T47D (cell line): Measurements from ENCODE around the gene PPP1CB.
"Not testable (repeated sequence)": the region's sequence is repeated elsewhere in the genome, so short reads cannot be mapped to it uniquely, and the experiment has no call there.

Experiments used
- DNase-seq, 2 experiments: peaks; one replicate each; pipeline versions ENCODE4 v3.0.0 to v3.0.0-alpha.2; 2011 to 2012; ENCODE audit warnings: low read depth in 1 of 2, low spot score in 1 of 2
- JUND ChIP-seq: IDR thresholded peaks from 2 replicates; pipeline ENCODE4 v1.6.1; 2012; ENCODE audit warnings: low read depth
- in situ Hi-C: cut with HindIII; loops from 2 replicates; pipeline ENCODE4 v1.10.0; 2016; ENCODE audit warnings: low sequenced_read_pairs, low pct_unique_long_range_greater_than_20kb

The PPP1CB gene

GRCh38 chr2:28725021-28725711, 26.5 kb upstream of the PPP1CB start:
- no peak for TF ChIP-seq JUND
- in situ Hi-C loops: no loop called here
- no peak for DNase-seq

DNA sequence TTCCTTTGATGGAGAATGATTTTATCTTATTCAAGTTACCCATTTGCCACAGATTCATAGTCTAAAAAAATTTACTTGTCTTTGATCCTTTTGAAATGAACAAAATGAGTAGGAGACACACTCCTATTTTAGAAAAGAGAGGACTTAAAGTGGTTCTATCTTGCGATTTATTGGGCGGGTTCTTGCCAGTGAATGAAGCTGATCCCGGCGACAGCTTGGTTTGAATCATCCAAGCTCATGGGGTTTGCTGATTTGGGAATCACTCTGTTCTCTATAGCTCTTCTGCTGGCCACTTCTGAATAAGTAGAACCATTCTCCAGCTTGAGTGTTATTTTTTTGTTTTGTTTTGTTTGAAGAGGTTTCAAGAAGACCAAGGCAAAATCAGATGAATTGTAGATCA, 25.5 kb upstream of the PPP1CB start:
- TF ChIP-seq JUND: no peak
- DNase-seq: no peak
- in situ Hi-C loops: no loop called here

DNA sequence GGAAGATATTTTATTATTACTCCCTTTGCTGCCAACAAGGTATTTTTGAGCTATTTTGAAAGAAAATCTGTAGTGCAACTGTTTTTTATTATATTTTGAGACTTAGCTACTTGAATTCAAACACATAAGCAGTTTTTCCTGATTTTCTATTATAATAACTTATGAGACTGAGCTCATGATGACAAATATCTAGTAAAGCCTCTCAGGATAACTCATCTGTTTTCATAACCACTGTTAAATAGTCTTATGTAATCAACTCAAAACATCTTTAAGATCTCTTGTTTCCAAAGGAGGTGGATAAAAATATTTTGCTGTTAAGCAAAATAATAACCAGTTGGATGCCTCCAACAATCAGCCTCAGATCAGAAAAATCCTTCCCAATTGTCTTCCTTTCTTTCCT, 21.9 kb upstream of the PPP1CB start:
- in situ Hi-C loops: no loop called here
- no peak for TF ChIP-seq JUND
- DNase-seq: no peak

GRCh38 chr2:28730641-28731146, 20.9 kb upstream of the PPP1CB start:
- DNase-seq: no peak

GRCh38 chr2:28735511-28735910, 16.1 kb upstream of the PPP1CB start:
- in situ Hi-C loops: no loop called here
- DNase-seq: no peak
- TF ChIP-seq JUND: no peak

More at GRCh38 chr2:28730641-28731146, 20.9 kb upstream of the PPP1CB start:
- in situ Hi-C loops: no loop called here
- TF ChIP-seq JUND: no peak

GRCh38 chr2:28736034-28736433, 15.6 kb upstream of the PPP1CB start:
- in situ Hi-C loops: no loop called here
- no peak for TF ChIP-seq JUND
- DNase-seq: peak; percentile 62 to 85

DNA sequence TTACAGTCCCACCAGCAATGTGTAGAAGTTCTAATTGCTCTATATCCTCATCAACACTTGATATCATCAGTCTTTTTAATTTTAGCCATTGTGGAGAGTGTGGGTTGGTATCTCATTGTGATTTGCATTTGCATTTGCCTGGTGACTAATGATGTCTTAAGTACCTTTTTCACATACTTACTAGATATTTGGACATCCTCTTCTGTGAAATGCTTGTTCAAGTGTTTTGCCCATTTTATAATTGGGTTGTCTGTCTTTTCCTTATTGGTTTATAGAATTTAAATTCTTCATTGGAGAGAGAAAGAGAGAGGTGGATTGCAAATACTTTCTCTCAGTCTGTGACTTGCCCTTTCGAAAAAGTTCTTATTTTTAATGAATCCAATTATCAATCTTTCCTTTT, 14.0 kb upstream of the PPP1CB start:
- no peak for TF ChIP-seq JUND
- no peak for DNase-seq
- in situ Hi-C loops: no loop called here

DNA sequence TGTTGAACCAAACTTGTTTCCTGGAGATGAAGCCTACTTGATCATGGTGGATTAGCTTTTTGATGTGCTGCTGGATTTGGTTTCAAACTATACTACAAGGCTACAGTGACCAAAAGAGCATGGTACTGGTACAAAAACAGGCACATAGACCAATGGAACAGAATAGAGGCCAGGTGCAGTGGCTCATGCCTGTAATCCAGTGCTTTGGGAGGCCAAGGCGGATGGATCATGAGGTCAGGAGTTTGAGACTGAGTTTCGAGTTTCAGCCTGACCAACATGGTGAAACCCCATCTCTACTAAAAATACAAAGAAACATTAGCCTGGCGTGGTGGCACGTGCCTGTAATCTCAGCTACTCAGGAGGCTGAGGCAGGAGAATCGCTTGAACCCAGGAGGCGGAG, 9.0 kb upstream of the PPP1CB start:
- in situ Hi-C loops, DNase-seq: not testable (repeated sequence)

DNA sequence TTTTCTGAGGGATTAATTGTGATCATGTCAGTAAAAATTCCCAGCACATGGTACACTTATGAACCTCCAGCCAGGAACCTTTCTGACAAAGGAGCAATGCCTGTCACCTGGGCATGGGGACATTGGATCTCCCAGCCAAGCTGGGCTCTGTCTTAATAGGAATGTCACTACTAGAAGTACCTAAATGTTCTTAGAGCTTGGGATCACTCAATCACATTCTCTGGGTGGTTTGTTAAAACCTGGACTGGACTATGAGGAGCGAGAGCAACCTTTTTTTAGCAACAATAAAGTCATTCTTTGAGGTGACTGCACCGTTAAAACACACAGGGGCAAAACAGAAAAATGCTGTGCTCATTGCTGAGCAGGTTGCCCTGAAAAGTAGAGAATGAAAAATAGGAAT, 6.4 kb upstream of the PPP1CB start:
- in situ Hi-C loops: no loop called here
- DNase-seq: no peak
- TF ChIP-seq JUND: no peak

DNA sequence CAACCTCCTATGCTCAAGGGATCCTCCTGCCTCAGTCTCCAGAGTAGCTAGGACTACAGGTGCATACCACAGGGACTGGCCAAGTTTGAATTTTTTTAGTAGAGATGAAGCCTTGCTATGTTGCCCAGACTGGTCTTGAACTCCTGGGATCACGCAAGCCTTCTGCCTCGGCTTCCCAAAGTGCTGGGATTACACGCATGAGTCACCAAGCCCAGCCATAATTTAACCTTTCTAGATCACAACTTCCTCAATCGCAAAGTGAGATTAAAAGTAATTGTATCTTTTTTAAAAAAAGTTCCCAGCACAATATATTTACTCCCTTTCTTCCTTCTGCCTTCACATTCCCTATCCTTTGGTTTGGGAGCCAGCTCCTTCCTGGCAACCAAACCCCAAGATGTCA, 5.8 kb upstream of the PPP1CB start:
- no peak for DNase-seq
- in situ Hi-C loops: no loop called here

GRCh38 chr2:28746429-28747111, 5.1 kb upstream of the PPP1CB start:
- TF ChIP-seq JUND: no peak
- no peak for DNase-seq
- in situ Hi-C loops: no loop called here

More for the DNA sequence above, 5.8 kb upstream of the PPP1CB start:
- TF ChIP-seq JUND: no peak

GRCh38 chr2:28747714-28748113, 3.9 kb upstream of the PPP1CB start:
- no peak for TF ChIP-seq JUND
- in situ Hi-C loops: no loop called here
- DNase-seq: peak in 1 of 2 experiments; percentile 8

DNA sequence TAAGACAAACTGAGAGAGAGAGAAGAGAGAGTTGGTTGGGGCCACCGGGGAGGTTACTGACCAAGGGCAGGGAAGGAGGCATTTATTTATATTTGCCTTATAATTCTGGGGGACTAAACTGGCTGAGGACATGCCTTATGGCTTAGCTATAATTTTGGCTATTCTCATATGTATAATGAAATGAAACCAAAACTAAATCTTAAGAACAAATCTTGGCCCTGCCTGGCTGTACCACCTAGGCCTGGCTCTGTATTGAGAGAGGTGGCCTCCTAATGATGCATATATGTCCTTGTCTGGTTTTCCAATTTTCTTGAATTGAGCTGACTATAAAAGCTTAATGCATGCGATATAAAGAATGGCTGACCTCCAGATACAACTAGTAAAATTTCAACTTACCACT, 3.5 kb upstream of the PPP1CB start:
- DNase-seq: no peak
- TF ChIP-seq JUND: no peak
- in situ Hi-C loops: no loop called here

DNA sequence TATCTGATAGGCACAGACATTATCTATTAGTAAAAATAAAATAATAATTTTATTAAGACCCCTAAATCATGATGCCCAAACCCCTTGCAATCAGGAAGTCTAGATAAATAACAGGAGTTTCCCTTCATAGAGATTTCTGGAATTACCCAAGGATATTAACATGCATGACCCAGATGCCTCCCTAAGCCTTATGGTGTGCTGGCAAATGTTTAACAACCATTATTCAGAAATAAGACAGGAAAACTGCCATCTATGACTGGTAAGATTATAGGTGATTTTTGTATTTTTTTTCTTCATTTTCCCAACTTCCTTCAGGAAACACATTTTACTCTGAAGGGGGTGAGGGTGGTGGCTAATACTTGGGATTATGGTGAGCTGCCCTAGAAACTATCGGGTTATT, 2.7 kb upstream of the PPP1CB start:
- no peak for DNase-seq
- in situ Hi-C loops: no loop called here
- no peak for TF ChIP-seq JUND
